ENCODE data around the gene BORCS5.

- no peak for TF ChIP-seq CTCF (IDR thresholded peaks at IDR 0.05)
- no peak for TF ChIP-seq POLR2A (IDR thresholded peaks at IDR 0.05)
- peak; percentile 77 for TF ChIP-seq POLR2AphosphoS5 (IDR thresholded peaks at IDR 0.05)
Measured at GRCh38 chr12:12443431-12443878, 86.6 kb downstream of the BORCS5 start.
